ENCODE results near the gene ARHGAP33. TPM values are rescaled to one million over a fixed set of nuclear protein-coding genes. Genes with fewer than 3 reads are reported as not detected.
A peak's percentile ranks its signal among the peaks of the same experiment; 100 is the strongest.

The ARHGAP33 gene
- polyA plus RNA-seq, 1 donor from 2014 or later, result 20.5 TPM

- Histone ChIP-seq H3K9ac (ENCODE audit: low read length) (peak overlapping the region; percentile 93), H3K27ac (ENCODE audit: low read length) (no peak overlapping the region), H3K4me3 (ENCODE audit: low read length) (peak overlapping the region; percentile 86), H3K36me3 (ENCODE audit: insufficient read depth, low read length) (no peaks in the 10 kb centered on the region), H3K4me2 (ENCODE audit: low read length) (peak overlapping the region; percentile 99), H2AFZ (ENCODE audit: low read depth, low read length) (no peak overlapping the region), H3K9me2 (ENCODE audit: insufficient read depth, low read length) (no peaks in the 10 kb centered on the region), H3K9me3 (ENCODE audit: low read length) (no peaks in the 10 kb centered on the region), H3K27me3 (ENCODE audit: insufficient read depth, low read depth, low read length) (no peaks in the 10 kb centered on the region), H3F3A (ENCODE audit: insufficient read depth, low read length, poor library complexity, severe bottlenecking) (no peaks in the 10 kb centered on the region), H4K20me1 (ENCODE audit: insufficient read depth) (no peaks in the 10 kb centered on the region), H3K79me2 (replicated peaks; ENCODE audit: insufficient read depth, low read length) (peaks cover 25% of the 10 kb centered on the region)
- TF ChIP-seq POLR2AphosphoS5 (IDR thresholded peaks at IDR 0.05) (no peak), RAD21 (conservative IDR thresholded peaks at IDR 0.05) (no peak), MXI1 (conservative IDR thresholded peaks at IDR 0.05; ENCODE audit: poor library complexity, severe bottlenecking) (no peak), TAF1 (IDR thresholded peaks at IDR 0.05; ENCODE audit: low read depth) (no peak), SMC3 (conservative IDR thresholded peaks at IDR 0.05; ENCODE audit: poor library complexity) (no peak), CTCF (IDR thresholded peaks at IDR 0.05; ENCODE audit: poor library complexity, severe bottlenecking) (no peak), EP300 (conservative IDR thresholded peaks at IDR 0.05; ENCODE audit: poor library complexity, severe bottlenecking) (no peak), REST (IDR thresholded peaks at IDR 0.05; ENCODE audit: borderline replicate concordance) (no peak), EZH2 (IDR thresholded peaks at IDR 0.05; ENCODE audit: borderline replicate concordance, insufficient read depth, low read length, poor library complexity, severe bottlenecking) (no peak)
Measured at GRCh38 chr19:35777086-35777841, 1.9 kb downstream of the ARHGAP33 start.

GRCh38 chr19:35777961-35778360 lies 2.6 kb downstream of the ARHGAP33 start:
- H3K4me2 ChIP-seq (ENCODE audit: low read length), result peak overlapping the region; percentile 99
- no peak overlapping the region for H3K27ac ChIP-seq (ENCODE audit: low read length)
- peak overlapping the region; percentile 86 for H3K4me3 ChIP-seq (ENCODE audit: low read length)
- no peaks in the 10 kb centered on the region for H4K20me1 ChIP-seq (ENCODE audit: insufficient read depth)
- no peak overlapping the region for H2AFZ ChIP-seq (ENCODE audit: low read depth, low read length)
- no peak for TF ChIP-seq REST (IDR thresholded peaks at IDR 0.05; ENCODE audit: borderline replicate concordance)
- no peak for TF ChIP-seq EP300 (conservative IDR thresholded peaks at IDR 0.05; ENCODE audit: poor library complexity, severe bottlenecking)
- no peak for TF ChIP-seq EZH2 (IDR thresholded peaks at IDR 0.05; ENCODE audit: borderline replicate concordance, insufficient read depth, low read length, poor library complexity, severe bottlenecking)
- TF ChIP-seq RAD21 (conservative IDR thresholded peaks at IDR 0.05), result no peak
- TF ChIP-seq SMC3 (conservative IDR thresholded peaks at IDR 0.05; ENCODE audit: poor library complexity), result no peak
- TF ChIP-seq CTCF (IDR thresholded peaks at IDR 0.05; ENCODE audit: poor library complexity, severe bottlenecking), result no peak
- TF ChIP-seq TAF1 (IDR thresholded peaks at IDR 0.05; ENCODE audit: low read depth), result no peak
- TF ChIP-seq MXI1 (conservative IDR thresholded peaks at IDR 0.05; ENCODE audit: poor library complexity, severe bottlenecking), result no peak
- TF ChIP-seq POLR2AphosphoS5 (IDR thresholded peaks at IDR 0.05), result no peak
- H3K9ac ChIP-seq (ENCODE audit: low read length), result peak overlapping the region; percentile 93
- no peaks in the 10 kb centered on the region for H3K9me3 ChIP-seq (ENCODE audit: low read length)
- H3F3A ChIP-seq (ENCODE audit: insufficient read depth, low read length, poor library complexity, severe bottlenecking), result no peaks in the 10 kb centered on the region
- H3K27me3 ChIP-seq (ENCODE audit: insufficient read depth, low read depth, low read length), result no peaks in the 10 kb centered on the region
- H3K79me2 ChIP-seq (replicated peaks; ENCODE audit: insufficient read depth, low read length), result peaks cover 25% of the 10 kb centered on the region
- H3K9me2 ChIP-seq (ENCODE audit: insufficient read depth, low read length), result no peaks in the 10 kb centered on the region
- H3K36me3 ChIP-seq (ENCODE audit: insufficient read depth, low read length), result no peaks in the 10 kb centered on the region
